Smooth muscle cell (in vitro differentiated cells): Measurements from ENCODE around the gene CTLA4. TPM values are rescaled to one million over a fixed set of nuclear protein-coding genes. Genes with fewer than 3 reads are reported as not detected.

Experiments
- DNase-seq: peaks from one replicate; lab custom pipeline; 2025; ENCODE audit not compliant: unreplicated experiment; lab: John Stamatoyannopoulos, UW
- H2AFZ ChIP-seq: fragments of 200-600 bp; sonication (generic); 2 replicates; pipeline ENCODE4 v1.6.0; 2016; ENCODE audit warnings: antibody characterized with exemption, low read depth, mild to moderate bottlenecking
- H3F3A ChIP-seq: fragments of 200-600 bp; sonication (generic); 2 replicates; pipeline ENCODE4 v1.6.0; 2017; ENCODE audit warnings: antibody characterized with exemption, low read depth
- H3K27ac ChIP-seq: fragments of 200-600 bp; sonication (generic); 2 replicates; pipeline ENCODE4 v1.5.1; 2016; ENCODE audit warnings: low read depth, mild to moderate bottlenecking
- H3K27me3 ChIP-seq: fragments of 200-600 bp; sonication (generic); 2 replicates; pipeline ENCODE4 v1.6.1; 2016; ENCODE audit warnings: low read depth, mild to moderate bottlenecking
- H3K36me3 ChIP-seq: fragments of 200-600 bp; sonication (generic); 2 replicates; pipeline ENCODE4 v1.5.1; 2016; ENCODE audit warnings: low read depth
- H3K4me1 ChIP-seq: fragments of 200-600 bp; sonication (generic); 2 replicates; pipeline ENCODE4 v1.5.1; 2016; ENCODE audit warnings: low read depth
- H3K4me2 ChIP-seq: fragments of 200-600 bp; sonication (generic); 2 replicates; pipeline ENCODE4 v1.6.0; 2016; ENCODE audit warnings: mild to moderate bottlenecking
- H3K4me3 ChIP-seq: fragments of 200-600 bp; sonication (generic); 2 replicates; pipeline ENCODE4 v1.5.1; 2016; ENCODE audit warnings: mild to moderate bottlenecking
- H3K79me2 ChIP-seq: fragments of 200-600 bp; sonication (generic); 2 replicates; pipeline ENCODE4 v1.6.0; 2016; ENCODE audit warnings: low read depth, mild to moderate bottlenecking
- H3K9ac ChIP-seq: fragments of 200-600 bp; sonication (generic); 2 replicates; pipeline ENCODE4 v1.6.0; 2016; ENCODE audit warnings: low read depth
- H3K9me3 ChIP-seq: fragments of 200-600 bp; sonication (generic); replicated peaks from 2 replicates; pipeline ENCODE4 v1.5.1; 2016; ENCODE audit warnings: low read depth
- H4K20me1 ChIP-seq: fragments of 200-600 bp; sonication (generic); 2 replicates; pipeline ENCODE4 v1.6.0; 2016; ENCODE audit warnings: low read depth
- WGBS: methylation state at CpG from one replicate; pipeline ENCODE4 v1.1.7; 2016; ENCODE audit warnings: low lambda C conversion rate; 5-methylcytosine and 5-hydroxymethylcytosine counted together
- polyA plus RNA-seq: library from polyadenylated mRNA; unstranded; fragments of >200 nt; fragmentation: Nextera tagmentation; extraction: Ambion mirVana; gene quantifications from 2 replicates; pipeline ENCODE4 v1.2.1, GENCODE V29; 2016
- total RNA-seq: library from RNA; depleted of rRNA; stranded (reverse); fragments of >200 nt; gene quantifications from 2 replicates; pipeline ENCODE4 v1.2.3, GENCODE V29; 2014
- TF ChIP-seq, protein P1 (sequence below): fragments of 200-600 bp; sonication (generic); IDR thresholded peaks from 2 replicates; pipeline ENCODE4 v1.5.1; 2017; ENCODE audit warnings: borderline replicate concordance, mild to moderate bottlenecking, antibody characterized with exemption; ENCODE audit not compliant: insufficient read depth, poor library complexity, severe bottlenecking

CTLA4 gene
- total and polyA plus RNA-seq, 2 experiments from 2014 or later, result not detected

DNA sequence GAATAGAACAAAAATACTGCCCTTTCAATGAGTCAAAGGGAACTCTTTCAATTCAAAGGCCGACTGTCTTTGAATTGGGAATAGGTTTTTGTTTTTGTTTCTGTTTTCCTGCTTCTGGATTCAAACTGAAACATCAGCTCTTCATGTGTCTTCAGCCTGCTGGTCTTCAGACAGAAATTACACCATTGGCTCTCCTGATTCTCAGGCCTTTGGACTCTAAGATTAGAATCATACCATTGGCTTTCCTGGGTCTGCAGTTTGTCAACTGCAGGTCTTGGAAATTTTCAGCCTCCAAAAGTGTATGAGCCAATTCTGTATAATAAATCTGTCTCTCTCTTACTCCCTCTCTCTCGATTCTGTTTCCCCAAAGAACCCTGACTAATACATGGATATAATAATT is 31.1 kb downstream of the CTLA4 start:
- Histone ChIP-seq H2AFZ (no peak overlapping the region), H3K27me3 (no peaks in the 10 kb centered on the region), H3K9ac (no peak overlapping the region), H3K4me2 (no peak overlapping the region), H3K4me3 (no peak overlapping the region), H3K36me3 (no peaks in the 10 kb centered on the region), H3K79me2 (no peaks in the 10 kb centered on the region), H3K27ac (no peak overlapping the region), H3F3A (no peaks in the 10 kb centered on the region), H3K9me3 (no peaks in the 10 kb centered on the region), H4K20me1 (no peaks in the 10 kb centered on the region), H3K4me1 (no peaks in the 10 kb centered on the region)
- WGBS, result 75% methylated on average over 2 of the region's 2 CpGs
- TF ChIP-seq, protein P1, sequence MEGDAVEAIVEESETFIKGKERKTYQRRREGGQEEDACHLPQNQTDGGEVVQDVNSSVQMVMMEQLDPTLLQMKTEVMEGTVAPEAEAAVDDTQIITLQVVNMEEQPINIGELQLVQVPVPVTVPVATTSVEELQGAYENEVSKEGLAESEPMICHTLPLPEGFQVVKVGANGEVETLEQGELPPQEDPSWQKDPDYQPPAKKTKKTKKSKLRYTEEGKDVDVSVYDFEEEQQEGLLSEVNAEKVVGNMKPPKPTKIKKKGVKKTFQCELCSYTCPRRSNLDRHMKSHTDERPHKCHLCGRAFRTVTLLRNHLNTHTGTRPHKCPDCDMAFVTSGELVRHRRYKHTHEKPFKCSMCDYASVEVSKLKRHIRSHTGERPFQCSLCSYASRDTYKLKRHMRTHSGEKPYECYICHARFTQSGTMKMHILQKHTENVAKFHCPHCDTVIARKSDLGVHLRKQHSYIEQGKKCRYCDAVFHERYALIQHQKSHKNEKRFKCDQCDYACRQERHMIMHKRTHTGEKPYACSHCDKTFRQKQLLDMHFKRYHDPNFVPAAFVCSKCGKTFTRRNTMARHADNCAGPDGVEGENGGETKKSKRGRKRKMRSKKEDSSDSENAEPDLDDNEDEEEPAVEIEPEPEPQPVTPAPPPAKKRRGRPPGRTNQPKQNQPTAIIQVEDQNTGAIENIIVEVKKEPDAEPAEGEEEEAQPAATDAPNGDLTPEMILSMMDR, result no peak
- DNase-seq, result no peak

DNA sequence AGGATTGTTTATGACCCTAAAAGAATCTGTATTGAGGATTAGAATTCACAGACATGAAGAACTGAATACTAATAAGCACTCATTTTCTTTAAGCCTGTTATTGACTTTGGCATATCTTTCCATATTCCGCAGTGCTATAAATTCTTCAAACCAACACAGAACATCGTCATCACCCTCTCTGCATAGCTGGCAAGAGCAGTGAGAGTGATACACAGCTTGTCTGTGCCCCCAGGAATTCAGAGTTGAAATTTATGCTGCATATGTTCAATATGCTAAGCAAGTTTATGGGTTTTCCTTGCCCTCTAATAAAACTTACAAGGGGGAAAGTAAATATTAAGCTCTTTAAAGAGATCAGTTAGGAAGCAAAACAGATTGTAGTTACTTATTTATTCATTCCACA is 32.7 kb downstream of the CTLA4 start:
- Histone ChIP-seq H2AFZ (no peak overlapping the region), H3F3A (no peaks in the 10 kb centered on the region), H3K4me2 (no peak overlapping the region), H3K4me3 (no peak overlapping the region), H3K9me3 (no peaks in the 10 kb centered on the region), H3K27me3 (no peaks in the 10 kb centered on the region), H3K4me1 (no peaks in the 10 kb centered on the region), H4K20me1 (no peaks in the 10 kb centered on the region), H3K79me2 (no peaks in the 10 kb centered on the region), H3K36me3 (no peaks in the 10 kb centered on the region), H3K27ac (no peak overlapping the region), H3K9ac (no peak overlapping the region)
- 49% methylated on average over 2 of the region's 2 CpGs for WGBS
- TF ChIP-seq, protein P1, result no peak
- no peak for DNase-seq

DNA sequence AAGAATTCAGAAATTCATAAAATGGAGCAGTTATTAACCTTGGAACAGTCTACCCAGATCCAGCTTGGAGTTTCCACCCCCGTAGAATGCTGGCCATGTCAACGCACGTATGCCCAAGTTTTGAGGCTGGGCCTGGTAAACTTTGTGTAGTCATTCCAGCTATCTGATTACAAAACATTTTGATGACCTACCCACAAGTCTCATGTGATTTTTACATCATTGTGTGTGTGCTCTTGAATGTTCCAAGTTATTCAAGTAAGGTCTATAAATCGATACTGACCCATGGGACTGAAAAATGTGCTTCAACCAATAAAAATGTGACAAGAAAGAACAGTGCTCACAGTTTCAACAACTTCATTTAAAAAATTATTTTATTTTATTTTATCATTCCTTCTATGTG is 36.5 kb downstream of the CTLA4 start:
- DNase-seq, result no peak
- TF ChIP-seq, protein P1, result no peak

DNA sequence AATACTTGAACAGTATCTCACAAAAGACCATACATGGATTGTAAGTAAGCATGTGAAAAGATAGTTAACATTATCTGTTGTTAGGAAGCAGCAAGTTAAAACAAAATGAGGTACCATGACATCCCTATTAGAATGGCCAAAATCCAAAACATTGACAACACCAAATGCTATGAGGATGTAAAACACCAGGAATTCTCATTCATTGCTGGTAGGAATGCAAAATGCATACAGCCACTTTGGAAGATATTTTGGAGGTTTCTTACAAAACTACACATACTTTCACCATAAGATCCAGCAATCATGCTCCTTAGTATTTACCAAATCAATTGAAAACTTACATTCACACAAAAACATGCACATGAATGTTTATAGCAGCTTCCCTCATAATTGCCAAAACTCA is 38.1 kb downstream of the CTLA4 start:
- no peaks in the 10 kb centered on the region for H3K9me3 ChIP-seq

More for the DNA sequence above, 36.5 kb downstream of the CTLA4 start:
- Histone ChIP-seq H3K4me1 (no peaks in the 10 kb centered on the region), H2AFZ (no peak overlapping the region), H4K20me1 (no peaks in the 10 kb centered on the region), H3K9me3 (no peaks in the 10 kb centered on the region), H3K4me3 (no peak overlapping the region), H3K27ac (no peak overlapping the region), H3K4me2 (no peak overlapping the region), H3F3A (no peaks in the 10 kb centered on the region), H3K79me2 (no peaks in the 10 kb centered on the region), H3K27me3 (no peaks in the 10 kb centered on the region), H3K36me3 (no peaks in the 10 kb centered on the region), H3K9ac (no peak overlapping the region)
- 95% methylated on average over 4 of the region's 4 CpGs for WGBS

More for the DNA sequence above, 38.1 kb downstream of the CTLA4 start:
- H3K4me1 ChIP-seq, result no peaks in the 10 kb centered on the region
- H3F3A ChIP-seq, result no peaks in the 10 kb centered on the region
- H3K4me3 ChIP-seq, result no peak overlapping the region
- H3K27ac ChIP-seq, result no peak overlapping the region
- H3K9ac ChIP-seq, result no peak overlapping the region
- H4K20me1 ChIP-seq, result no peaks in the 10 kb centered on the region
- no peaks in the 10 kb centered on the region for H3K36me3 ChIP-seq
- DNase-seq, result no peak
- no peak overlapping the region for H2AFZ ChIP-seq
- TF ChIP-seq, protein P1, result no peak
- no peaks in the 10 kb centered on the region for H3K27me3 ChIP-seq
- H3K4me2 ChIP-seq, result no peak overlapping the region
- no peaks in the 10 kb centered on the region for H3K79me2 ChIP-seq
